GM18517 (cell line): Measurements from ENCODE around the gene MIDN.
A peak's percentile ranks its signal among the peaks of the same experiment; 100 is the strongest.
"Not testable (repeated sequence)": the region's sequence is repeated elsewhere in the genome, so short reads cannot be mapped to it uniquely, and the experiment has no call there.

Source experiments
- ATAC-seq: cut with Tn5 transposase; IDR thresholded peaks from one replicate; pipeline ENCODE4 v1.9.1; 2021; ENCODE audit warnings: mild to moderate bottlenecking, moderate library complexity; ENCODE audit not compliant: unreplicated experiment

The MIDN gene

DNA sequence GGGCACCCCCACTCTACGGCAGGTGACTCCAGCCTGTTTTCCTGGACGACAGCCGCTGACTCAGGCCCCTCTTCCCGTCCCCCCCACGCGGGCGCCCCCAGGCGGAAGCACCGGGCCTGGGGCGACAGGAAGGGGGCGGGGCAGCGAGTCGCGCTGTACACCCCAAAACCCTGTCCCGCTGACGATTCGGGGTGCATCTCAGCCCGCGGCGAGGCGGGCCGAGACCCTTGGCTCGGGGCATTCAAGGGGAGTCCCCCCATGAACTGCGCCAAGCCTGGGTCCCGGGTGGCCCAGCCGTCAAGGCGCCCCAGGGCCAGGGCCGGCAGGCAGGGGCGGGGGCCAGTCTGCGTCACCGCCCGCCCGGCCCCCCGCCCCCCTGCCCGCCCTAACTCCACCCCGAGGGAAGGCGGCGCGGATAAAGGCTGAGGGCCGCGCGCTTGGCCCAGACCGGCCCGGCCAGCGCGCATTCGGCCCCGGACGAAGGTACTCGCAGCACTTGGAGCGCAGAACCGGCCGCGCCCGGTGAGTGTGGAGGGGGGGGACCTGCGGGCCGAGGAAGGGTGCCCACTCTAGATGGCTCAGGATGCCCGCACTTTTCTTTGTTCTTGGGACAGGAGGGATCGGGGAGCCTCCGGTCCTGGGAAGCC lies at the start of gene MIDN:
Gene MIDN, plus strand, starts transcription at position 445 of the 647 bp plus-strand sequence. CDS start 1,714 bp downstream, outside the sequence.
- peak; percentile 6 for ATAC-seq

GRCh38 chr19:1199531-1199930 lies 48.9 kb upstream of the MIDN start:
- no peak for ATAC-seq

- not testable (repeated sequence) for ATAC-seq
Measured at GRCh38 chr19:1200614-1201013, 47.8 kb upstream of the MIDN start.

DNA sequence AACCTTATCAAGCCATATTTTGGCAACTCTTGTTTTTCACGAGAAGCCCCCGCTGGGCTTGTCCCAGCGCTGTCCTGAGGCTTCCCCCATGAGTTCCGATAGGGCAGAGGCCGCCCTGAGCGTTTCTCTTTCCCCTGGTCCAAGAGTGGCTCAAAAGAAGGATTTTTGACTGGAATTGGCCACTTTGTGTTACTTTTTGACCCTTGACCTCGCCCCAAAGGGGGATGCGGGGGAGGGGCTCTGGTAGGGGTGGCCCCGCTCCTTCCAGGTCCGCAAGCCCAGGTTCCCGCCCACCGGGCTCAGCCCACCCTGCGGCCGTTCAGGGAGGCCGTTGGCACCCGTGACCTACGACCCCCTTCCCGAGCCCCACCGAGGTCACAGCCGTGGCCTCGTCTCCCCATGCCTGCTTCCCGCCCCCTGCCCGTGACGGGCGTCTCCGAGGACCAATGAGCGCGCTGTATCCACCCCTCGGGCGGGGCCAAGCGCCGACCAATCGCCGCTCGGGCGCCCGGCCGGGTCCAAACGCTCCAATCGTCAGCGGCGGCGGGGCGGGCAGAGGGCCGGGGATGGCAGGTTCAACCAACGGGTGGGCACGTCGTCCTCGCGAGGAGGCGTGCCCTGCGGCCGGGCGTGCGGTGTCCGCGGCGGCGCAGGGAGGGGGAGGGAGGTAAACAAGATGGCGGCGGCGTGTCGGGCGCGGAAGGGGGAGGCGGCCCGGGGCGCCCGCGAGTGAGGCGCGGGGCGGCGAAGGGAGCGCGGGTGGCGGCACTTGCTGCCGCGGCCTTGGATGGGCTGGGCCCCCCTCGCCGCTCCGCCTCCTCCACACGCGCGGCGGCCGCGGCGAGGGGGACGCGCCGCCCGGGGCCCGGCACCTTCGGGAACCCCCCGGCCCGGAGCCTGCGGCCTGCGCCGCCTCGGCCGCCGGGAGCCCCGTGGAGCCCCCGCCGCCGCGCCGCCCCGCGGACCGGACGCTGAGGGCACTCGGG lies 43.0 kb upstream of the MIDN start, which contains the start of gene STK11:
Gene STK11, plus strand, starts transcription at position 665 of the 986 bp plus-strand sequence. CDS start 1,136 bp downstream, outside the sequence.
- peak; percentile 77 for ATAC-seq

GRCh38 chr19:1206150-1206863 lies 42.1 kb upstream of the MIDN start:
- no peak for ATAC-seq

- no peak for ATAC-seq
Measured at GRCh38 chr19:1206864-1207450, 41.4 kb upstream of the MIDN start.

DNA sequence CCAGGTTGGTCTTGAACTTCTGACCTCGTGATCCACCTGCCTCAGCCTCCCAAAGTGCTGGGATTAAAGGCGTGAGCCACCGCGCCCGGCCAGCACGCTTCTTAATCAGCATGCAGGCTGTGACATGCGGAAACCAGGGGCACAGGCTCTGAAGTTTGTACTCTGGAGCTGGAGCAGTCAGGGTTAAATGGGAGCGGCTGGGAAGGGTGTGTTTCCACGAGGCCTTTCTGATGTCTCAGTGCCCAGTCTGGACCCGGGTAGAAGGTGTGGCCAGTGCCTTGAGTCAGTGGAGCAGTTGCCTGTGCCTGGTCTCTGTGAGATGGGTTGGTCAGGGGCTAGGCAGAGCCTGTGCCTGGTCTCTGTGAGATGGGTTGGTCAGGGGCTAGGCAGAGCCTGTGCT lies 39.6 kb upstream of the MIDN start:
- not testable (repeated sequence) for ATAC-seq

- no peak for ATAC-seq
Measured at GRCh38 chr19:1210227-1210538, 38.2 kb upstream of the MIDN start.

DNA sequence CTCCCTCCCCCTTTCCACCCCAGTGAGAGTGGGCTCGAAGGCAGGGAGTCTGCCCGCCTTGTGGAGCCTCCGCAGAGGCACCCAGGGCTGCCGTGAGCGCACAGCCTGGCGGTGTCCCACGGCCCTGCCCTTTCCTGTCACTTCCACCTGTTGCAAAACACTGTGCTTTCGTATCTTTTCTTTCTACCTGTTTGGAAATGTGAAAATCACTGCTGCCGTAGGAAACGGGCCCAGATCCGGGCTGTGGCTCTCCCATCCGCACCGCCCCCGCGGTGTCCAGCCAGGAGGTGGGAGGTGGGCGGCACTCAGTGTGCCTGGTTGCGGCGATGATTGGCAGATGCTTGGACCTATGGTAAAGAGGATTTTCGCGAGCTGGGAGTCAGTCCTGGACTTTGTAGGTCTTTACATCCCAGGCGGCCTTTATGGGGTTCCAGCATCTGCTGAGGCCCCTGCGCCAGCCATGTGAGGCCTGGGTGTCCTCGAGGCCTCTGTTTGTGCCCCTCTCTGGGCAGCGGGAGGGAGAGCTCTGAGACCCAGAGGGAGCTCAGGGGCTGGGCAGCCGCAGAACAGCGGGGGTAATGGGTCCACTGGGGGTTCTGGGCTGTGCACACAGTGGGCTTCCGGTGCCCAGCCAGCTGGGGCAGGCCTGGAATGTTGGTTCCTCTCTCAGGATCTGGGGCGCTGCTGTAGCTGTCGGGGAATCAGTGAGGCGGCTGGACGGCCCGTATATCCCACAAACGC lies 36.7 kb upstream of the MIDN start:
- ATAC-seq, result no peak

GRCh38 chr19:1213391-1214286 lies 34.7 kb upstream of the MIDN start:
- no peak for ATAC-seq

- no peak for ATAC-seq
Measured at GRCh38 chr19:1214299-1214861, 34.0 kb upstream of the MIDN start.

- no peak for ATAC-seq
Measured at GRCh38 chr19:1214862-1215731, 33.3 kb upstream of the MIDN start.

DNA sequence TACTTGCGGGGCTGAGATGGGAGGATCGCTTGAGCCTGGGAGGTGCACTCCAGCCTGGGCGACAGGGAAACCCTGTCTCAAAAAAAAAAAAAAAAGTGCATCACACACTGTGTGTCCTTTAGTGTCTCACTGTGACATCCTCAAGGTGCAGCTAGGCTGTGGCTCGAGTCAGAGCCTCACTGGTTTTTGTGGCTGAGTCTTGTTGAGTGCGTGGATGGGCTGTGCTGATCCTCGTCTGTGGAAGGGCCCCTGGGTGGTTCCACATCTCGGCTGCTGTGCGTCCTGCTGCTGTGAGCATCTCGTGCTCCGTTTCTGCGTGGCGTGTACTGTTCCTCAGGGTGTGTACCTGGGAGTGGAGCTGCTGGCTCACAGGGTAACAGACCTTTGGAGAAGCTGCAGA lies 31.6 kb upstream of the MIDN start:
- ATAC-seq, result no peak

DNA sequence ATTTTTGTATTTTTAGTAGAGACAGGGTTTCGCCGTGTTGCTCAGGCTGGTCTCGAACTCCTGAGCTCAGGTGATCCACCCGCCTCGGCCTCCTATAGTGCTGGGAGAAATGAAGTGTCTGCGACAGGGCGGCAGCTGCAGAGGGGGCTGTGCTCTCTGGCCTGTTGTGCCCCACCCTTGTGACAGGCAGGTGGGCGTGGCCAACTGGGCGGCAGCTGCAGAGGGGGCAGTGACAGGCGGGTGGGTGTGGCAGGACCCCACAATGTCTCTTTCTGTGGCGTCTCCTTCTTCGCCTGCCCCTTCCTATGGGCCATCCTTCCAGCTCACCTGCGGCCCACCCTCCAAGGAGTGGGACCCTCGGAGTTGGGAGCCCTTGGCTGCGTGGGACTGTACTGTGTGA lies 31.0 kb upstream of the MIDN start:
- no peak for ATAC-seq

- ATAC-seq, result no peak
Measured at GRCh38 chr19:1218751-1219567, 29.4 kb upstream of the MIDN start.

DNA sequence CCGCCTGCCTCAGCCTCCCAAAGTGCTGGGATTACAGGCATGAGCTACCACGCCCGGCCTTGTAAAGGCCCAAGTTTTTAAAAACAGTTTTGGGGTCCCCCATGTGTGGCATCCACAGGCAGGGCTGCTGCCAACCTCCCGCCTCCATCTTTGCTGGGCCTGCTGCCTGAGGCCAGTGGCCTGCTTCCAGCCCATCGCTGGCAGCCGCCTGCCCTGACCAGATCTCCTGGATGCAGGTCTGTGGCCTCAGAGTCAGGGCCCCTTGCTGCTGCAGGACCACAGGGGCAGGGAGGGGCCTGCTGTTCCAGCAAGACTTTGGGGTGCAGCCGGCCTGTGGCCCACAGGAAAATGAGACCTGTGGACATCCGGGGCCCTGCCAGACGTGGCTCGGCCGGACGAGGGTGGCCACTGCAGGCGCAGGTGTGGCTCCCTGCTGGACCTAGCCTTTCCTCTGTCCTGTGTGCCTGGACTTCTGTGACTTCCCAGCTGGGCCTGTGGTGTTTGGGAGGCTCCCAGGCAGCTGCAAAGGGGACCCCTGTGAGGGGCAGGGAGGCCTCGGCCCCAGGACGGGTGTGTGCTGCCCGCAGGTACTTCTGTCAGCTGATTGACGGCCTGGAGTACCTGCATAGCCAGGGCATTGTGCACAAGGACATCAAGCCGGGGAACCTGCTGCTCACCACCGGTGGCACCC lies 28.5 kb upstream of the MIDN start:
- no peak for ATAC-seq
